ENCODE data around the gene RPS2.

Gene RPS2

DNA sequence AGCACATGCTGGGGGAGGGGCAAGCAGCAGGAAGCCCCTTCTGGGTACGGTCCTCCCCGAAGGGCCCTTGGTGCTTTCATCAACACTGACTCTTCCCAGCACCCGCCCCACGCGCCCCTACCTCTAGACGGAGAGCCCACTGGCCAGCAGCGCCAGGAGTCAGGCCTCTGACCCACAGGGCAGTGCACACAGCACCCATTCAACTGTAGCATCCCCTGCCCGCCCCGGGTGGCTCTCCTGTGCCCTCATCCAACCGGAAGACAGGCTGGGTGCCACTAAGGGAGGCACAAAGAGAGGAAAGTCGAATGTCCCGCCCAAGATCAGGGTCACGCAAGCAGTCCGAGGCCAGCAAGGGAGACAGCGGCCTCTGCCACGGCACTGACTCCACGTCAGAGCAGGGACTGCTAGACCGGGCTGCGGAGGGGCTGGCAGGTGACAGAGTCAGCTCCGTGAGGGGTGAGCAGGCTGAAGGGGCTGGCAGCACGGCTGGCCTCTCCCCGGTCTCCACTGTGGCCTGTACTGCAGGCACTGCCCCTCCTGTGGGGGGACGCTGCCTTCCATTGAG, 31.4 kb downstream of the RPS2 start:
- no peak for DNase-seq (ENCODE audit: low read depth)
- no peak overlapping the region for H3K4me3 ChIP-seq (ENCODE audit: low read depth, low read length)
- TF ChIP-seq, protein P1, sequence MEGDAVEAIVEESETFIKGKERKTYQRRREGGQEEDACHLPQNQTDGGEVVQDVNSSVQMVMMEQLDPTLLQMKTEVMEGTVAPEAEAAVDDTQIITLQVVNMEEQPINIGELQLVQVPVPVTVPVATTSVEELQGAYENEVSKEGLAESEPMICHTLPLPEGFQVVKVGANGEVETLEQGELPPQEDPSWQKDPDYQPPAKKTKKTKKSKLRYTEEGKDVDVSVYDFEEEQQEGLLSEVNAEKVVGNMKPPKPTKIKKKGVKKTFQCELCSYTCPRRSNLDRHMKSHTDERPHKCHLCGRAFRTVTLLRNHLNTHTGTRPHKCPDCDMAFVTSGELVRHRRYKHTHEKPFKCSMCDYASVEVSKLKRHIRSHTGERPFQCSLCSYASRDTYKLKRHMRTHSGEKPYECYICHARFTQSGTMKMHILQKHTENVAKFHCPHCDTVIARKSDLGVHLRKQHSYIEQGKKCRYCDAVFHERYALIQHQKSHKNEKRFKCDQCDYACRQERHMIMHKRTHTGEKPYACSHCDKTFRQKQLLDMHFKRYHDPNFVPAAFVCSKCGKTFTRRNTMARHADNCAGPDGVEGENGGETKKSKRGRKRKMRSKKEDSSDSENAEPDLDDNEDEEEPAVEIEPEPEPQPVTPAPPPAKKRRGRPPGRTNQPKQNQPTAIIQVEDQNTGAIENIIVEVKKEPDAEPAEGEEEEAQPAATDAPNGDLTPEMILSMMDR (IDR thresholded peaks at IDR 0.05; ENCODE audit: control insufficient read depth, extremely low read depth, insufficient read depth): no peak

DNA sequence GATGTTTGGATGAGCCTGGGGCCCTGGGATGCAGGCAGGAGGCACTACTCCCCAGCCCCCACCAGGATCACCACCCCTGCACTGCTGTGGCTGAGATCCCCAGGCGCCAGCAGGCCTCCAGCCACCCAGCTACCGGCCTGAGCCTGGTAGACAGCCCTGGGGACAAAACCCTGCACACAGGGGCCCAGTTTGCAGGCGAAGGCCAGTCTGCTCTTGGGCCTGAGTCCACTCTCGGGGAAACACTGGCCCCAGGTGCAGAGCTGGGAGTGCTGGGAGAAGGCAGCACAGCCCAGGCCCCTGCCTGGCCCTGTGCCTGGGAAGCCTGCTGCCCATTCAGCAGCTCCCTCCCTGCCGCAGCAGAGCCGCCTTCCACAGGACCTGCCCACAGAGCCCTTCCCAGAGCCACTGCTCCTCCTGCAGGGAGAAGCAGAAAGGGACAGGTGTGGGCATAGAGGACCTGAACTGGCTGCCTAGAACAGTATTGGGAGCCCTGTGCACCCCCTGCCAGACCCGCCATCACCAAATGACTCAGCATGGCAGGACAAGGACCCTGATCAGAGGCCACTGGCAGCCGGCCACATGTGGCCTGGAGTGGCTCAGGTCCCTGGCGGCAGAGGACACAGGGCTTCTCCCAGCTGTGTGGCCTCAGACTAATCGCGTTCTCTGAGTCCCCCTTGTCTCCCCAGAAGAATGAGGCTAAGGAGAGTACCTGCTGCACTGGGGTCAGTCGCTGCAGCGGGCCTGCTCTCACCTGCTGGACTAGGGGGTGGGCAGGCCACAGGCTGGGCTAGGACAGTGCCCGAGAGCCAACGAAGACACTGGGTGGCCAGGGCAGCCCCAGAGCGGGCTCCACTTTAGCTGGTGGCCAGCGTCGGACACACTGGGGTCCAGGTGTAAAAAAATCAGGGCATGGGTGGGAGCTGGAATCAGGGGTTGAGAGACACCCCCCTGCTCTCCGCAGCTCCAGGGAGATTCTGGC, 32.3 kb downstream of the RPS2 start:
- no peak for DNase-seq (ENCODE audit: low read depth)

DNA sequence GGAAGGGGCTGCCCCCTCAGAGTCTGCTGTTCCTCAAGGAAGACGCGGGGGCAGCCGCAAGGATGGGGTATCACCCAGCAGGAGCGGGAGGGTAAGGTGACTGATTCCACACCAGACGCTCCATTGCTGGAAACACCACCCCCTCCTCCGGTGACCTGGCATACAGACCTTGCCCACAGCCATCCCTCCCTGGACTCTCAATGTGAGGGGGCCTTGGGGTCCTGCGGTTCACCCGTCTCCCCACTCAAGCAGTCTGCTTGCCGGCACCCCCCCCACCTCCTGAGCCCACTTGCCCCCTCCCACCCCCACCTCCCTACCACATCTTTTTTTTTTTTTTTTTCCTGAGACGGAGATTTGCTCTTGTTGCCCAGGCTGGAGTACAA, 34.3 kb downstream of the RPS2 start:
- H3K4me3 ChIP-seq (ENCODE audit: low read depth, low read length): no peak overlapping the region
- TF ChIP-seq, protein P1 (IDR thresholded peaks at IDR 0.05; ENCODE audit: control insufficient read depth, extremely low read depth, insufficient read depth): no peak
- no peak for DNase-seq (ENCODE audit: low read depth)

More for the DNA sequence above, 32.3 kb downstream of the RPS2 start:
- TF ChIP-seq, protein P1 (IDR thresholded peaks at IDR 0.05; ENCODE audit: control insufficient read depth, extremely low read depth, insufficient read depth): peak; percentile 56
- H3K4me3 ChIP-seq (ENCODE audit: low read depth, low read length): no peak overlapping the region

DNA sequence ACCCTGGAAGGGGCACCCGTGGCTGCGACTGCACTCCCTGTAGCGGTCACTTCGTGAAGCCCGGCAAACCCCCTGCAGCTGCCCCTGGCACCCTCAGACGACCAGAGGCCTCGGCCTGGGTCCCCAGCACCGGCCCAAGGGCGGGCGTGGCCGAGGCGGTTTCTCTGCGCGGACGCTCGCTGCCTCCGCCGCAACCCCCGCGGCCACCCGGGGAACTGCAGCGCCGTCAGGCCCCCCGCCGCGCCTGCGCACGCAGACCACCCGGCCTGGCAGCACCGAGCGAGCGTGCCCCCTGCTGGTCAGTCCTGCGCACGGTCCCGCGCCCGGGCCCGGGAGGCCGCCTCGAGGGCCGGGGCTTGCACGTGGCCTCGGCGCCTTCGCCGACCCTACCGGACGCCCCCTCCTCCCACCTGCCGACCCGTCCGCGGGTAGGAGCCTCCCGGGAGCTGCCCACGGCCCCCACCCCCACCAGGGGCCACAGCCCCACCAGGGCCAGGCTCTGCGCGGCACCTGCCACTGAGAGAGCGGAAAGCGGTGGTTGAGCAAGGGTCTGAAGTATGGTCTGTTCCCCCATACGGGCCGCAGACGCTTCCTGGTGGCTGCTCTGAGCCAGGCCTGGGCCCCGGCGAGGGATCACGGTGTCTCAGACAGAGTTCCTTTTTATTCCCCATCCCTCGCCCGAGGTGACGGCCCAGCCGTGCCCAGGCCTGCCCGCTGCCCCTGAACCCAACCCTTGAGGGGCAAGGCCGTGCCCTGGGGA, 34.9 kb downstream of the RPS2 start:
- no peak for DNase-seq (ENCODE audit: low read depth)
- peak overlapping the region; percentile 17 for H3K4me3 ChIP-seq (ENCODE audit: low read depth, low read length)
- TF ChIP-seq, protein P1 (IDR thresholded peaks at IDR 0.05; ENCODE audit: control insufficient read depth, extremely low read depth, insufficient read depth): peak; percentile 99

DNA sequence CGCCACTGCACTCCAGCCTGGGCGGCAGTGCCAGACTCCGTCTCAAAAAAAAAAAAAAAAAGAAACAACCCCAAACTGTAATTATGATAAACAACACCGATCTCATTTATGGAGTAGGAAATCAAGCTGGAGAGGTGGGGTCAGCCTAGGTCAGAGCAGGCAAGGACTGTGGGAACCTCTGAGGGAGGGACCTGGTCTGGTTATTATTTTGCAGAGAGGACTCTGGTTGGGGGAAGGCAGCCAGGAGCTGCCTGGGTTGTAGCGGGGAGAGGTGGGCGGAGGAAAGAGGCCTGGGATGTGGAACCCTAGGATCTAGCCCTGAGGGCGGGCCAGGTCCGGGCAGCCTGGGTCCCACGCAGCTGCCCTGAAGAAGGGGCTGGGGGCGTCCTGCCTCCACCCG, 35.5 kb downstream of the RPS2 start:
- DNase-seq (ENCODE audit: low read depth): no peak
- TF ChIP-seq, protein P1 (IDR thresholded peaks at IDR 0.05; ENCODE audit: control insufficient read depth, extremely low read depth, insufficient read depth): no peak
- H3K4me3 ChIP-seq (ENCODE audit: low read depth, low read length): peak overlapping the region; percentile 17

DNA sequence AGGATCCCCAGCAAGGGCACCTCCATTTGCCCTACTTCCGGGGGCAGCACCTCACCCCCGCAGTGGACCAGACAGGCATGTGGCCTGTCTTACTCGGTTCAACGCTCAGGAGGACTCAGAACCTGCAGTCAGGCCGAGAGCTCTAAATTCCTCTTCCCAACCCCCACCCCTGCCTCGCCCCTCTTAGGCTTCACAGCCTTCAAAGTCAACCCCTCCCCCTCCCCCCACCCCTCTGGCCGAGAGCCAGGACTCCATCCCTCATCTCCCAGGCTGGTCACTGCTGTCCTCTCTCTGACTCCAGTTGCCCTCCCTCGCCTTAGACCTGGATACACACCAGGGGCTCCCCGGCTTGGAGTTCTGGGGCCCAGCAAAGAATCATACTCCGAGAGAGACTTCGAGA, 38.4 kb downstream of the RPS2 start:
- DNase-seq (ENCODE audit: low read depth): no peak
- H3K4me3 ChIP-seq (ENCODE audit: low read depth, low read length): no peak overlapping the region
- TF ChIP-seq, protein P1 (IDR thresholded peaks at IDR 0.05; ENCODE audit: control insufficient read depth, extremely low read depth, insufficient read depth): no peak

Data from LNCaP clone FGC (cell line).